H1 (cell line): ENCODE measurements around the gene ADCK2. TPM values are rescaled to one million over a fixed set of nuclear protein-coding genes. Genes with fewer than 3 reads are reported as not detected.

Experiments
- NRF1 ChIP-seq: IDR thresholded peaks from 2 replicates; pipeline ENCODE4 v1.6.1; 2011; ENCODE audit warnings: mild to moderate bottlenecking, low read depth, low read length, improper control_type of control experiment
- POLR2A ChIP-seq, 2 experiments: IDR thresholded peaks; 1 replicate in 1 of 2; 2 replicates in 1 of 2; pipeline ENCODE4 v1.6.1; 2011; ENCODE audit warnings: low read depth in 2 of 2, low read length in 2 of 2, mild to moderate bottlenecking in 2 of 2; ENCODE audit errors: control extremely low read depth in 1 of 2
- RAD21 ChIP-seq, 2 experiments: IDR thresholded peaks in 1 of 2; conservative IDR thresholded peaks in 1 of 2; 2 replicates each; pipeline ENCODE4 v1.6.1; 2011; ENCODE audit warnings: low read depth in 2 of 2, low read length in 2 of 2, improper control_type of control experiment in 1 of 2, inconsistent platforms in 1 of 2, mild to moderate bottlenecking in 1 of 2, moderate library complexity in 1 of 2
- polyA plus RNA-seq, 7 experiments: library from polyadenylated mRNA; depleted of rRNA in 3 of 7; stranded (reverse) in 5 of 7; unstranded in 2 of 7; fragments of >200 nt in 5 of 7; fragments of 200-250 nt in 2 of 7; gene quantifications; 1 replicate in 5 of 7; 2 replicates in 1 of 7; 4 replicates in 1 of 7; pipeline versions ENCODE4 v1.2.1 to v1.2.3, GENCODE V29; 2011 to 2013; ENCODE audit warnings: missing spikeins in 2 of 7, mixed read lengths in 2 of 7
- total RNA-seq: library from RNA; stranded (reverse); fragmentation: NEBNext Ultra II Directional; extraction: Animal tissue kit (Norgen Biotek cat#: 25700); gene quantifications from 2 replicates; pipeline ENCODE4 v1.2.1, GENCODE V29; 2021

The ADCK2 gene
- total and polyA plus RNA-seq, 2 of the 8 experiments (the other 6 are each of a cell fraction or from before 2014, with no cell fraction given): 6.9 to 11.7 TPM

GRCh38 chr7:140689199-140690152 lies 16.7 kb downstream of the ADCK2 start (continued):
- TF ChIP-seq RAD21 (IDR thresholded peaks at IDR 0.05 in 1 of 2, conservative IDR thresholded peaks at IDR 0.05 in 1 of 2; ENCODE audit: low read depth in 2 of 2, low read length in 2 of 2) (peak in 1 of 2 experiments; percentile 21; a peak in 1 of 4 replicates), POLR2A (IDR thresholded peaks at IDR 0.05; ENCODE audit: control extremely low read depth in 1 of 2, low read depth in 2 of 2, low read length in 2 of 2) (no peak), NRF1 (no peak)
